T-helper 1 cell (primary cell): ENCODE data around the gene LMF2.
"Not testable (repeated sequence)": the region's sequence is repeated elsewhere in the genome, so short reads cannot be mapped to it uniquely, and the experiment has no call there.

Source experiments
- DNase-seq, 5 donors: peaks; one replicate each; pipeline ENCODE4 v3.0.0-alpha.2; 2012 to 2020

LMF2 gene

DNA sequence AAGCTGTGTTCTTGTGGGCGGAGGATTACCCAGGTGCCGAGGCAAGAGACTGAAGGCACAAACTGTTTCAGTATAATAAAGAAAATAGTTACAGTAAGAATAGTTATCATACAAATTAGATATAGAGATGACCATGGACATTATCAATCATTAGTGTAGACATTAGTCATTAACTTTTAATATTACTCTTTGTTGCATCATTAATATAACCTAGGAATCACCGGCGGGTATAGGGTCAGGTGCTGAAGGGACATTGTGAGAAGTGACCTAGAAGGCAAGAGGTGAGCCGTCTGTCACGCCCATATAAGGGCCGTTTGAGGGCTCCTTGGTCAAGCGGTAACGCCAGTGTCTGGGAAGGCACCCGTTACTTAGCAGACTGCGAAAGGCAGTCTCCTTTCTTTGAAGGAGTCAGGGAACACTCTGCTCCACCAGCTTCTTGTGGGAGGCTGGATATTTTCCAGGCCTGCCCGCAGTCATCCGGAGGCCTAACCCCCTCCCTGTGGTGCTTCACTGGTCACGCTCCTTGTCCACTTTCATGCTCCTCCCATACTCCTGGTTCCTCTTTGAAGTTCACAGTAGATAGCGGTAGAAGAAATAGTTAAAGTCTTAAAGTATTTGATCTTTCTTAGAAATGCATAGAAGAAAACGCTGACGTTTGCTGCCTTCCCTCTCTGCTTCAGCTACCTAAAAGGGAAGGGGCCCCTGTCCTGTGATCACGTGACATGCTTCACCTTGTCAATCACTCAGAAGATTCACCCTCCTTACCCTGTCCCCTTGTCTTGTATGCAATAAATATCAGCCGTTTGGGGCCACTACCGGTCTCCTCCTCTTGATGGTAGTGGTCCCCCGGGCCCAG, 26.6 kb upstream of the LMF2 start:
- DNase-seq = not testable (repeated sequence)

DNA sequence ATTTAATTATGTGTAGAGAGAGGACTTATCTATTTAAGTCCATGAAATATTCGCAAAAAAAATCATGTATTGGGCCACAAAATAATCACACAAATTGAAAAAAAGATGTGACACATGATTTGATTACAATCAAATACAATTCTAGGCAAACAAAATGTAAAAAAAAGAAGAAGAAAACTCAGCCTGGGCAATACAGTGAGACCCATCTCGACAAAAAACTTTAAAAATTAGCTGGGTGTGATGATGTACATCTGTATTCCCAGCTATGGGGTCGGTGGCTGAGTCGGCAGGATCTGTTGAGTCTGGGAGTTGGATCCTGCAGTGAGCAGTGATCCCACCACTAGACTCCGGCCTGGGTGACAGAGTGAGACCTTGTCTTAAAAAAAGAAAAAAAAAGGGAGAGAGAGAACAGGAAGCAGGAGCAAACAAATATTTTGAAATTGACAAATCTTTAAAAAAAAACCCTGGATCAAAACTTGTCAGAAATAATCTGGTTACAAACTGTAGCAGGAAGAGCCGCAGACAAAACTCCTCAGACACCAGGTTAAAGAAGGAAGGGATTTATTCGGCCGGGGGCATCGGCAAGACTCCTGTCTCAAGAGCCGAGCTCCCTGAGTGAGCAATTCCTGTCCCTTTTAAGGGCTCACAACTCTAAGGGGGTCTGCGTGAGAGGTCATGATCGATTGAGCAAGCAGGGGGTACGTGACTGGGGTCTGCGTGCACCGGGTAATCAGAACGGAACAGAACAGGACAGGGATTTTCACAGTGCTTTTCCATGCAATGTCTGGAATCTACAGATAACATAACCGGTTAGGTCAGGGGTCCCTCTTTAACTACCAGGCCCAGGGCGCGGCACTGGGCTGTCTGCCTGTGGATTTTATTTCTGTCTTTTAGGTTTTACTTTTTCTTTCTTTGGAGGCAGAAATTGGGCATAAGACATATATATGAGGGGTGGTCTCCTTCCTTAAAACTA, 25.6 kb upstream of the LMF2 start:
- DNase-seq = no peak

DNA sequence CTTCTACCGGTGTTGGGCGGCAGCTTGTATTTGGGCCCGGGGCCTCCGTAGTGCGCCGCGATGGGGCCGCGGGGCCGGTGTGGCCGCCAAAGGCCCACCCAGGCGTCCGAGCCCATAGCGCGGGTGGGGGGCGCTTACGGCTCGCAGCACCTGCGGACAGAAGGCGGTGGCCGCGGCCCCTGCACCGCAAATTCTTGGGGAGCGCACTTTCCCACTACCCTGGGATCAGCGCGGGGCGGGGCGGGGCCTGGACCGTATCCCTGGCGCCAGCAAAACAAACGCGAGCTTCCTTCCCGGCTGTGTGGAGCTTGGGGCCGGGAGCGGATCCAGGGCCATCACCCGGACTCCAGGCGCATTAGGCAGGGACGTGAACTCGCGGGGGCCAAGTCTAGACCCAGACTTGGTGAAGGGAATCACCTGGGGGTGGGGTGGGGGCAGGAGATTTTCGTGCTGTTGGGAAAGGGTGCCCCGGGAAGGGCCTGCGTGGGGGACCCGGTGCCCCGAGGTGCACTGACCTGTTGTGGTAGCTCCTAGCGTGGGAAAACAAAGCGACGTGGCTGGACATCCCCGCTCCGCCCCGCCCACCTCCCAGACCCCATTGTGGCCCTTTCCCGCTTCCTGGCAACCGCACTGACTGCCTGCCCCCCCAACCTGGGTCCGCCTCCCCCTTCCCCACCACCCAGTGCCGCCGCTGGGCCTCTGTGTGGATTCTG, 24.6 kb upstream of the LMF2 start:
- no peak for DNase-seq

DNA sequence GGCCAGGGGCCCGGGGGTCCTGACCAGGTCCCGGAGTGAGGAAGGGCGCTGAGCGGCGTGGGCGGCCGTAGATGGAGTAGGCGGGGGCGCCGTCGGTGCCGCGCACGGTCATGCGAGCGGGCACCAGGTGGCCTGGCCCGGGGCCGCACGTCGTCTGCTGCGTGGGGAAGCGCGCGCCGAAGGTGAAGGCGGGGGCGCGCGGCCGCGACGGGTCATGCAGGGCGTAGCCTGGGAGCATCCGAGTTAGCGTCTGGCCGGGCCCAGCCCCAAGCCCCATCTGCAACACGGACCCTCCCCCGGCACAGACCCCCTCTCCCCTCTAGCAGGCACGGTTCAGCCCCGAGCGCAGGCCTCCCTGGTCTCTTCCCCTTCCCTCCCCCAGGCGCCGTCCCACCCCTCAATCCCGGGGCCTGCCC, 24.1 kb upstream of the LMF2 start:
- peak in 4 of 5 donors; percentile 47 to 86 (median 57) for DNase-seq

DNA sequence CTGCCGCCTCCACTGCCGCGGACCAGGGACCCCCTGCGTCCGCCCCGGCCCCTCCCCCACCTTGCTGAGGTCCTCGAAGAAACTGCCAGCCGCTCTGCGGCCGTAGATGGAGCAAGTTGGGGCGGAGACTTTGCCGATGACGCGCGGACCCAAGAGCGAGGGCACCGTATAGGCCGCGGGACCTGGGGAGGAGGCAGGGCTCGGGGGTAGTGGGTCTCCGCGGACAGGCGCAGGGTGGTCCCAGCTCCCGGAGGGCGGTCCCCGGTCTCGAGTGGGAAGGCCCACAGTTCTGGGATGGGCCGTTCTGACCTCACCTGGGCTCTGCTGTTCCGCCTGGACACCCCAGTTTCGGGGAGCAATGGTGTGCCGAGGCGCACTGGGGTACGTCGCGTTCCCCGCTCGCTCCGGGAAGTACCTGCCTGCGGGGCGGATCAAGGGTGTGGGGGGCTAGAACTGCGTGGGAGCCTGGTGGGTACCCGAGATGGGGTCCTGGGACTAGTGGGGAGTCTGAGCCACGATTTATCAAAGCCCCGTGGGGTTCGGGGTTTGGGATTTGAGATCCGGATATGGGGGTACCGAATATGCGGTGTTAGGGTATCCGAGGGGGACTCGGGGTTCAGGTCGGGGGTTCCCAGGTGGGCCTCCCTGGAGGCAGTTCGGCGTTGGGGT, 23.5 kb upstream of the LMF2 start:
- DNase-seq = peak; percentile 47 to 92 (median 65)

DNA sequence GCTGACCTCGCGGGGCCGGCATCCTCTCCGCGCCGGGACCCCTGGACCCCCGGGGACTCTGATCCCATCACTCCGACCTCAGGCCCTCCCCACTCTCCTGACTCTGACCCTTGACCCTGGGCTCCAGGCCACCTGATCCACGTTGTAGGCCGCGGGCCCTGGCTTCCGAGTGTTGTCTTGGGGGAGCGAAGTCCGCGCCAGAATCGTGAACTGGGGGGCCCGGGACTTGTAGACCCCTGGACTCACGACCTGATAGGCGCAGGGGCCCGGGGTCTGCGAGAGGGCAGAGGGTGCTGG, 23.0 kb upstream of the LMF2 start:
- no peak for DNase-seq

DNA sequence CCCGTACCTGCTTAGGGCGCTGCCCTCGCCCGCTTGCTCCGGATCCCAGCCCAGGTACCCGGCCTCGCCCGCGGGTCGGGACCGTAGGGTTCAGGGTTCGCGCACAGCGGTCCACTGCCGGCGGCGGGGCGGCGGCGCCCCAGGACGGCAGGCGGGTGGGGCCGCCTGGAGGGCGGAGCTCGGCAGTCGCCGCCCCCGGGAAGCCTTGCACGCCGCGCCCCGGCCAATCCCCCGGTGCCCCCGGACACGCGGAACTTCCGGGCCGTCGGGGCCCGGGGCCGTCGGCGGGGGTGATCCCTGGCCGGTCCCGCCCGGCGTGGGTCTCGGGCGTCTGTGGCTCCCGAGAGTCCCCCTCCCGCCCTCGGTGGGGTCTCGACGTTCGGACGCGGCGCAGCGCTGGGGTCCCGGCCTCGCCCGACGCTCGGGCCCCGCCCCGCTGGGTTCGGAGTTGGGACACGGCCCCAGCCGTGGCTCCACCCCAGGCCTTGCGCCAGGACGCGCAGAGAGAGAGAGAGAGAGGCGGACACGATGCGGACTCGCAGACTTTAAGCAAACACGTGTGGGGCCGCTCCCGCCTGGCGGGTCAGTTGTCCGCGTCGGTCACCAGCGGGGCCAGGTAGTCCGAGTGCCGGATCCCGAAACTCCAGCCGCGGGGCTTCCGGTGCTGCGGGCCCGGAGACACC, 22.5 kb upstream of the LMF2 start, which contains the start of gene TYMP:
Gene TYMP, minus strand, starts transcription at position 116 of the 683 bp plus-strand sequence. CDS start 303 bp downstream, outside the sequence.
- peak; percentile 48 to 82 (median 52) for DNase-seq

DNA sequence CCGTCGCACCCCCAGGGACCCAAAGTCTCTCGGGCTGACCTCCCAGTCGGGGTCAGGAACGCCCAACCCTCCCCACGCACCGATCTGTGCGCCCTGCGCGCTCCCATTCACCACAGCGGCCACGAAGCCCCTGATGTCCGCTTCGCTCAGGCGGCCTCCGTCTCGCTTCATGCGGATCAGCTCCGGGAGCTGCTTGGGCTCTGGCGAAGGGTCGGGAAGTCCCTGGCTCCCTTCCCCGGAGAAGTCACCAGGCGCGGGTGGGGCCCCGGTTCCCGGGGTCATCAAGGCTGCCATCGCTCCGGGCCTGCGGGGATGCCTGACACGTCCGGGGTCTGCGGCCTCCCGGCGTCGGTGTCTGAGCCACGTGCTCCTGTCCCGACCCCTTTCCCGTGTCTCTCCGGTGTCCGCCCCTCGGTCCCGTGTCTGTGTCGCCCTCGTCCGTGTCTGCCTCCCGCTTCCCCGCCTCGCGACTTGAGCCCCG, 22.0 kb upstream of the LMF2 start:
- DNase-seq = no peak

DNA sequence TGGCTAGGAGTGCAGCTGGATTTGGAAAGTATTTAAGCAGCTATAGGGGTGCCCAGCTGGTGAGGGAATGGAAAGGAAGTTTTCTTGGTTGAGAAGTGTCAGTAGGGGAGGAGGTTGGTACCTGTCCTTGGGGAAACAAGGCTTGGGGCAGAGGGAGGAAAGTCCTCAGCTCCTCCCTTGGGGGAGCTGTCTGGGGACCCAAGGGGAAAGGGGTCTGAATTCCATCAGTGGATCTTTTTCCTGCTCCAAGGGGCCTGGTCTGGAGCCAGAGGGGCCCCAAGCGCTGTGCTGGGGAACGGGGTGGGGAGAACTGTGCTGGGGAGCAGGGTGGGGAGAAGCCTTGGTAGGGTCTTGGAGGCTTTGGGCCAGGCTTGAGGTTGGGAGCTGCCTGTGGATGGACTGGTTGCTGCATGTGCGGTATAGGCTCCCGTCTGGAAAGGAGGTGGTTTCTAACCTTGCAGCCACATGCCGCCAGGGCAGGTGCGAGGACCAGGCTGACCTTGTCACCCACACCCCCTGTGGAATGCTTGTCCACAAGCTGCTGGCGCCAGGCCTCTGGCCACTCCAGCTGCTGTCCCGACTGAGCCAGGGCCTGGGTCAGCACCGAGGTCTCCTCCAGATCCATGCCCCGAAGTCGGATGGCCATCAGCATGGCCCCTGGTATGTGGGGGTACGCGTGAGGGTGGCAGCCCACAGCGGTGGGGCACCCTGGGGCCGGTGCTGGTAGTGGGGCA, 21.3 kb upstream of the LMF2 start:
- no peak for DNase-seq

DNA sequence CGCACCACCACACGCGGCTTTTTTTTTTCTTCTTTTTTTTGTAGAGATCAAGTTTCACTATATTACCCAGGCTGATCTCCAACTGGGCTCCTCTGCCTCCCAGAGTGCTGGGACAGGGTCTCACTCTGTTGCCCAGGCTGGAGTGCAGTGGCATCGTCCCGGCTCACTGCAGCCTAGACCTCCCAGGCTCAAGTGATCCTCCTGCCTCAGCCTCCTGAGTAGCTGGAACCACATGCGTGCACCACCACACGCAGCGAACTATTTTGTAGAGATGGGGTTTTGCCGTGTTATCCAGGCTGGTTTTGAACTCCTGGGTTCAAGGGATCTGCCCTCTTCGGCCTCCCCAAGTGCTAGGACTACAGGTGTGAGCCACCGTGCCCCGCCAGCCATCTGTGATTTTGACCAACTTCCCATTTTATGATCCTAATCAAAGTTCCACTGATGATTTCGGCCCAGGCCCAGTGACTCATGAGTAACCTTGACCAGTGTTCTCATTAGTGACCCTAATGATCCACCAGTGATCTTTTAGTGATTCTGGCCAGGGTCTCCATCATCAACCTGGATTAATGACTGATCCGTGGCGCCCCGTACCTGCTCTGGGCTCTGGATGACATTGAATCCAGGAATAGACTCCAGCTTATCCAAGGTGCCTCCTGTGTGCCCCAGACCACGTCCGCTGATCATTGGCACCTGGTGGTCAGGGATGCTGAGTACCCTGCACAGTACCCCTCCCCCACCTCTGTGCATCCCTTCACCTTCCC, 20.6 kb upstream of the LMF2 start:
- no peak for DNase-seq

DNA sequence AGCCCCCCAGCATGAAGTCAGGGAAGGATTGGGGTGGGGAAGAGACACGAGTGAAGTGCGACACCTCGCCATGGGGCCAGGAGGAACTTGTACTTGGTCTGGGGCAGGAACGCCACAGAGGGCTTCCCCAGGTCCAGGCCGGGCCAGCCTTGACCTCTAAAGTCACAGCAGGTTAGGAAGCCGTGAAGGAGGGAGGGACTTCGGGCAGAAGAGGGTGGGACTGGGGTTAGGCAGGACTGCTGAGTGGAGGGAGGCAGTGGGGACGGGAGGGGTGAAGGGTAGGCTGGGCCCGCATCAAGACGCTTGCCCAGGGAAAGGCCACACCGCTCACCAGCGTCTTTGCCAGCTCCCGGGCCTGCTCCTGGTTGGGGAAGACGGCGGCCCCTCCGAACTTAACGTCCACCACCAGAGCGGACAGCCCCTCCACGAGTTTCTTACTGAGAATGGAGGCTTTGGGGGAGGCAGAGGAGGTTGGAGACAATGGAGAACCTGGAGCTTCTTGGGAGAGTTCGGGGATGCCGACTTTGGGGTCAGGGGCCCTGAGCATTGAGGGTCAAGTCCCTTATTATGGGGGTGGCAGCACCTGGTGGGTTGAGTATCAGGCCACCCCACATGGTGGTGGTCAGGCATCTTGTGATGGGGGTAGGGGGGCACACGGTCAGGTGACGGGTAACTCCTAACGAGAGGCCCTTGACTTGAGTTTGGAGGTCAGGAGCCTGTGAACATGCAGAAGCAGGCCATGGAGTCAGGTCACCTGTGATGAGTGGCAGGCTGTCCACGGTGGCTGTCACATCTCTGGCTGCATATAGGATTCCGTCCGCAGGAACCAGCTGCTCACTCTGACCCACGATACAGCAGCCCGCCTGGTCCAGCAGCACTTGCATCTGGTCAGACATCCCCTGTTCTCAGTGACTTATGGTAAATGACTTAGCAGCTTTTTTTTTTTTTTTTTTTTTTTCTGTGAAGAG, 19.6 kb upstream of the LMF2 start:
- peak in 1 of 5 donors; percentile 55 for DNase-seq

DNA sequence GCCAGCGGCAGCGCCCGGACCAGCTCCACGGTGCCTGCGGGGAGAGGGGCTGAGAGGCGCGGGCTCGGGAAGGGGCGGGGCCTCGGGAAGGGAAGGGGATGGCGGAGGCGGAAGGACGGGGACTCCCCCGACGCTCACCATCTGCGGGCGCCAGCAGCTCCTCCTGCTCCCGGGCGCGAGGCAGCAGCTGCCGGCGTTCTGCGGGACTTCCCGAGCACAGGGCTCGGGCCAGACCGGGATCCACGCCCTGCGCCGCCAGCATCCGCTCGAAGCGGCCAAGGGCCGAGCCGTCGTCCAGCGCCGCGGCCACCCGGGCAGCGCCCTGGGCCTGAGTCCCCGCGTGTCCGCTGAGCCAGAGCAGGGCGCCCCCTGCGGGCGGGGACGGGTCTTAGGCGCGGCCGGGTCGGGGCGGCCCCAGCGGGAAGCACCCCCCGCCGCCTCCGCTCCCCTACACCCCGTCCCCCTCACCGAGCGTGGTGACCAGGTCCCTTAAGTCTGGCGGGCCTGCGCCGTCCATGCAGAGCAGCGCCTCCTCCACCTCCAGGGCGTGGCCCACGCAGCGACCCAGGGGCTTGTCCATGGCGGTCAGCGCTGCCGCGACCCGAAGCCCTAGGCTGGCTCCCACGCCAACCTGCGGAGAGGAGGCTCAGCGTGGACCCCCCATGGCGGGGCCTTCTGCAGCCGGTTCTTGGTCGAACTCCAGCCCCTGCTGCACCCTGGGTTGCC, 18.8 kb upstream of the LMF2 start:
- peak; percentile 76 to 91 (median 81) for DNase-seq

DNA sequence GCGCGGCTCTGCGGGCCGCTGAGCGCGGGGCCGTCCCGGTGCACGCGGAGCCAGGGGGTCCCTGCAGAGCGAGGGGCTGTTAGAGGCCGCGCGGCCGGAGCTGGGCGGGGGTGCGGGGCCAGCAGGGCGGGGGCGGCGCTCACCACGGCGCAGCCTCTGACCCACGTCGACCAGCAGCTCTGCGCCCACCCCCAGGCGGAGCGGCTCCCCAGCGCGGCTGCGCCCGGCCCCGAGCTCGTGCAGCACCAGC, 18.3 kb upstream of the LMF2 start:
- no peak for DNase-seq

DNA sequence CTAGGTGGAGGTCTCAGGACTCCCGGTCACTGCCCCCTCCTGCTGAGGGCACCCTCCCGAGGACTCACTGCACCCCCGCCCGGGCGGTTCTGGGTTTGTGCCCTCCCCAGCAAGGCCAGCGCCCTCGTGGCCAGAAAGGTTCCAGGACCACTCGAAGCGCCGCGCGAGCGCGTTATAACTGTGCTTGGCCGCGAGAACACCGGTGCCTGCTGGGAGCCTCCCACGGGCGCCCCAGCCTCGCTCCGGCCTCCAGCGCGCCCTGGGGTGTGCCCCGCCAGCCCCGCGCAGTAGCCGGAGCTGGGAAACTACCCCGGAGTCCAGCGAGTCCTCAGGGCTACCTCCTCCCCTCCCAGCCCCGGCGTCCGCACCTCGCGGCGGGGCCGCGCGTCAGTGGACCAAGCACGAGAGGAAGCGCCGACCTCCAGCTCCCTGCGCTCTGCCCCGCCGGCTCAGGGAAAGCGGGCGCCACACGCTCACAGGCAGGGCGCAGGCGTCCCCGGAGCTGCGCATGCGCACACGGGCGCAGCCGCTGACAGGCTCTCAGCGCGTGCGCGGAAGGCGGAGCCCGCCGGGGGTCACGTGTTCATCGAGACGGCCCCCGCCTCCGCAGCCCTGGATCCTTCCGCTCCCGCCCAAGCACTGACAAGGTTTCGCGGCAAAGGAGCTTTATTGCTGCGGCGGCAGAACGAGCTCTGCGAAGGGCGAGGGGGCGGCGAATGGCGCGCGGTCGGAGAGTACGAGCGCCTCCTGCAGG, 17.8 kb upstream of the LMF2 start, which contains the start of gene SCO2:
Gene SCO2, minus strand, starts transcription at position 495 of the 754 bp plus-strand sequence. CDS start 1,187 bp downstream, outside the sequence.
- DNase-seq = peak; percentile 95 to 98 (median 97)

DNA sequence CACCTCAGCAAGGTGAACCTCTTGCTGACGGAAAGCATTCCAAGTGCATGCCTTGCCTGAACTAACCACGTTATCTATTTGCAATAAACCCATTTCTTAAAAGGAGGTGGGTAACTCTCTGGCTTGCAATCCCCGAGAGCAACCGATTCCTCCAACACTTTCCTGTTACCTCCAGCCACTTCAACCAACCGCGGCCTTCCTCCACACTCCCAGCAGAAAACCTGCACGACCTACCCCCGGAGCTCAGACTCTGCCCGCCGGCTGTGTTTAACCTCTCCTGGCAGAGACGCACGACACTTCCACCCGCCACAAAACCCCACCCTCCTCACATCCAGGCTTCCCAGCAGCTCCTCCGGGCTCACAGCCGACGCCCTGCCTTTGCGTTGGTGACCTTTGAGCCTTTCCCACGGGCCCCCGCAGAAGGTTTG, 17.2 kb upstream of the LMF2 start:
- DNase-seq = no peak

DNA sequence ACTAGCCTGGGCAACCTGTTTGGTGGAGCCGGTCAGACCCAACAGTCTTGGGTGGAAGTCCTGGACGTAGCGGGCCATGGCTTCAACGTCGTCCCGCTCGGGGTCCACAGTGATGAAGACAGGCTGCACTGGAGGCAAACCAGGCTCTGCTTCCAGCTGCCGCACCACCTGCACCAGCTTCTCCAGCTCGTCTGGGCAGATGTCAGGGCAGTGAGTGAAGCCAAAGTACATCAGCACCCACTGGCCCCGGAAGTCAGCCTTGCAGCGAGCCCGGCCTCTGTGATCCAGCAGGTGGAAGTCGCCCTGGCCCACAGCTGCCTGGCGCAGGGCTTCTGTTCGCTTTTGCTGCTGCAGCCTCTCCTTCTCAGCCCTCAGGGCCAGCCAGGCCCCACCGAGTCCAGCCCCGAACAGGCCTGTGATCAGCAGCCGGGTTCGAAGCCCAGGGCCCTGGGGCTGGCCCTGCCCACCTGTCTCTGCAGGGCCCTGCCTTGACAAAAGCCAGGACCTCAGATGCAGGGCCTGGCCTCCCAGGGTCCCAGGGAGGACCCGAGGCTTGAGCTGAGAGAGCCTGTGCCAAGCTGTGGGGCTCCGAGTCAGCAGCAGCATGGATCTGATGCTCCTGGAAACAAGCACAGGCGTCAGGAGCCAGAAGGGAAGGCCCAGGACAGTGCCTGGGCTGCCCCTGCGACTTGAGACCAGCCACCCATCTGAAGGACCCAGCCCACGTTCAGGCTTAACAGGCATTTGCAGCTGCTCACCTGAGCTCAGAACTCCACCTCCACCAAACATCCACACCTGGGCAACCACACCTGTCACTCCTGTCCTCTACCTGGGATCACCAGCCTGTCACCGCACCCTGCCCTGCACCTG, 16.5 kb upstream of the LMF2 start:
- no peak for DNase-seq

DNA sequence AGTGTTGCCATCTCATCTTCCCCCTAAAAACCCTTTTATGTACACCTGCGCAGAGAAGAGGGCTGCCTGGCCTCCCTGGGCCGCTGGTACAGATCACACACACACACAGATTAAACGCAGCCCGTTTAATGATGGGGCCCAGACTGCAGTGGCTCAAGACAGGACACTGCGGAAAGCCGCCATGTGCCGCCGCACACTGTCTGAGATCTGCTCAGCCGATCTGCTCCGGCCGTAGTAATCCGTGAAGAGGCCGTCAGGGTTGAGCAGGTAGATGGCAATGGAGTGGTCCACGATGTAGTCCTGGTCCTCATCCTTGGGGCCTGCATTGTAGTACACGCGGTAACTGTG, 15.9 kb upstream of the LMF2 start:
- no peak for DNase-seq
